Peyer's patch (tissue), 4 donors: ENCODE data around the gene PALM3.

Source experiments
- CTCF ChIP-seq, 6 experiments: fragments of 450-650 bp in 4 of 6; fragments of 200-600 bp in 2 of 6; sonication (generic) in 1 of 6; IDR thresholded peaks; one replicate each; pipeline ENCODE4 v1.5.1; 2017 to 2019; ENCODE audit warnings: antibody characterized with exemption in 6 of 6, mild to moderate bottlenecking in 3 of 6, moderate library complexity in 1 of 6
- POLR2A ChIP-seq, 2 donors: fragments of 450-650 bp; IDR thresholded peaks; one replicate each; pipeline ENCODE4 v1.5.1; 2017; ENCODE audit warnings: antibody characterized with exemption in 2 of 2, mild to moderate bottlenecking in 2 of 2, moderate library complexity in 2 of 2

- TF ChIP-seq CTCF (IDR thresholded peaks at IDR 0.05), result no peak
- no peak for TF ChIP-seq POLR2A (IDR thresholded peaks at IDR 0.05)
These were observed 40.4 kb downstream of the PALM3 start for GRCh38 chr19:14021474-14021873.
